ENCODE data around the gene SMG9. TPM values are rescaled to one million over a fixed set of nuclear protein-coding genes. Genes with fewer than 3 reads are reported as not detected.

The SMG9 gene
- total RNA-seq, 1 experiment from 2014 or later = 52.2 TPM

DNA sequence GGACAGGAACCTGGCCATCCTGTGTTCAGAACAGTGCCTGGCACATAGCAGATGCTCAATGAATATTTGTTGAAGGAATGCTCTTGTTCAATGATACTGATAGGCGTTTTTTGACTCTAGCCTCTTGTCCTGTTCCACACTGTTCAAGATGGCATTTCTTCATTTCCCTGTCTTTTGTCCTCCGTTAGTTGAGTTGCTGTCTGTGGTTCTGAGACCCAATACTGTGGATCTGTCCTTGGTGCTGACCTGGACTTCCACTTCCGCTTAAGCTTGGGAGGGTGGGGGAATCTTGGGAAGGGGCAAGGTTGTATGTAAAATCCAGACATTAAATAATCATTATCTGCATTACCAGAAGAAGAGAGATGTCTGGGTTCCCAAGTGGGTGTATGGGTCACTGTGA is 34.3 kb upstream of the SMG9 start:
- no peak overlapping the region for H3T11ph ChIP-seq (ENCODE audit: low read length)

More for the DNA sequence above, 34.3 kb upstream of the SMG9 start:
- Histone ChIP-seq H4K5ac (ENCODE audit: insufficient read length, low read depth, low read length) (no peak overlapping the region), H3K4me1 (ENCODE audit: insufficient read depth, low read length) (no peaks in the 10 kb centered on the region), H4K91ac (ENCODE audit: insufficient read length, low read depth, low read length) (no peak overlapping the region), H3K23ac (ENCODE audit: insufficient read length, low read depth, low read length) (no peak overlapping the region), H4K8ac (replicated peaks; ENCODE audit: insufficient read length, low read depth, low read length) (no peak overlapping the region), H4K20me1 (ENCODE audit: control insufficient read depth, insufficient read depth, insufficient read length) (no peaks in the 10 kb centered on the region), H3K27me3 (ENCODE audit: insufficient read depth, low read length) (no peaks in the 10 kb centered on the region), H3K4me2 (ENCODE audit: insufficient read depth, insufficient read length, low read length) (no peak overlapping the region), H3K9me3 (ENCODE audit: control insufficient read depth, low read depth, low read length) (no peaks in the 10 kb centered on the region), H3K14ac (ENCODE audit: insufficient read depth, low read length) (no peak overlapping the region), H3K79me1 (ENCODE audit: insufficient read depth, low read depth, low read length, poor library complexity, severe bottlenecking) (no peaks in the 10 kb centered on the region), H3K56ac (ENCODE audit: insufficient read length, low read depth, low read length) (no peak overlapping the region), H3K18ac (ENCODE audit: insufficient read length, low read depth, low read length) (no peak overlapping the region), H3K4ac (ENCODE audit: low read depth, low read length) (no peak overlapping the region), H2AFZ (ENCODE audit: low read length) (no peak overlapping the region), H3K9ac (ENCODE audit: extremely low read depth, insufficient read length, low read length) (no peak overlapping the region), H2BK120ac (ENCODE audit: low read depth, low read length, poor library complexity, severe bottlenecking) (no peak overlapping the region), H2AK5ac (ENCODE audit: insufficient read length, low read length) (no peak overlapping the region), H2BK15ac (ENCODE audit: low read depth, low read length) (no peak overlapping the region), H2BK20ac (ENCODE audit: low read depth, low read length, poor library complexity, severe bottlenecking) (no peak overlapping the region), H2BK5ac (ENCODE audit: insufficient read length, low read length) (no peak overlapping the region), H3K79me2 (ENCODE audit: insufficient read depth, low read length) (no peaks in the 10 kb centered on the region), H2BK12ac (ENCODE audit: insufficient read length, low read depth, low read length) (no peak overlapping the region), H3K27ac (ENCODE audit: insufficient read length, low read depth, low read length) (no peak overlapping the region), H3K23me2 (ENCODE audit: insufficient read length, low read depth, low read length, poor library complexity, severe bottlenecking) (no peaks in the 10 kb centered on the region)
- Mint-ChIP-seq H3K4me3 (no peak overlapping the region), H3K27ac (no peak overlapping the region), H3K27me3 (ENCODE audit: low read depth) (peaks cover 23% of the 10 kb centered on the region), H3K4me1 (peaks cover 3 to 7% of the 10 kb centered on the region in 2 experiments), H3K36me3 (ENCODE audit: insufficient read depth in 1 of 3, low read depth in 3 of 3) (no peaks in the 10 kb centered on the region), H3K9me3 (no peaks in the 10 kb centered on the region)
- no CpG with 5 or more reads among the region's 3 CpGs for WGBS (ENCODE audit: extremely low coverage, insufficient read length, low lambda C conversion rate)
- TF ChIP-seq, protein P1, sequence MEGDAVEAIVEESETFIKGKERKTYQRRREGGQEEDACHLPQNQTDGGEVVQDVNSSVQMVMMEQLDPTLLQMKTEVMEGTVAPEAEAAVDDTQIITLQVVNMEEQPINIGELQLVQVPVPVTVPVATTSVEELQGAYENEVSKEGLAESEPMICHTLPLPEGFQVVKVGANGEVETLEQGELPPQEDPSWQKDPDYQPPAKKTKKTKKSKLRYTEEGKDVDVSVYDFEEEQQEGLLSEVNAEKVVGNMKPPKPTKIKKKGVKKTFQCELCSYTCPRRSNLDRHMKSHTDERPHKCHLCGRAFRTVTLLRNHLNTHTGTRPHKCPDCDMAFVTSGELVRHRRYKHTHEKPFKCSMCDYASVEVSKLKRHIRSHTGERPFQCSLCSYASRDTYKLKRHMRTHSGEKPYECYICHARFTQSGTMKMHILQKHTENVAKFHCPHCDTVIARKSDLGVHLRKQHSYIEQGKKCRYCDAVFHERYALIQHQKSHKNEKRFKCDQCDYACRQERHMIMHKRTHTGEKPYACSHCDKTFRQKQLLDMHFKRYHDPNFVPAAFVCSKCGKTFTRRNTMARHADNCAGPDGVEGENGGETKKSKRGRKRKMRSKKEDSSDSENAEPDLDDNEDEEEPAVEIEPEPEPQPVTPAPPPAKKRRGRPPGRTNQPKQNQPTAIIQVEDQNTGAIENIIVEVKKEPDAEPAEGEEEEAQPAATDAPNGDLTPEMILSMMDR (conservative IDR thresholded peaks at IDR 0.05) = no peak
- DNase-seq = no peak

Measured in H9 (cell line).